Keratinocyte (primary cell): ENCODE data around the gene HSD17B14. TPM values are rescaled to one million over a fixed set of nuclear protein-coding genes. Genes with fewer than 3 reads are reported as not detected.

Experiments used
- DNase-seq: peaks from one replicate; pipeline ENCODE4 v3.0.0-alpha.2; 2011; ENCODE audit warnings: low read depth, missing footprints, low spot score
- FAIRE-seq: peaks from 2 replicates; lab custom pipeline; 2011; peaks lifted over from hg19 to GRCh38; lab: Jason Lieb, UNC
- H2AFZ ChIP-seq: 2 replicates; pipeline ENCODE4 v1.6.0; 2012; ENCODE audit warnings: low read length, control low read depth, inconsistent platforms; ENCODE audit not compliant: control insufficient read depth
- H3K27ac ChIP-seq: 2 replicates; pipeline ENCODE4 v1.5.1; 2011; ENCODE audit warnings: low read length; ENCODE audit not compliant: control insufficient read depth, insufficient read depth
- H3K27me3 ChIP-seq: 3 replicates; pipeline ENCODE4 v1.6.0; 2011; ENCODE audit warnings: low read length; ENCODE audit not compliant: control insufficient read depth, insufficient read depth; ENCODE audit errors: extremely low read depth
- H3K36me3 ChIP-seq, 2 experiments: 2 replicates in 1 of 2; 3 replicates in 1 of 2; pipeline ENCODE4 v1.5.1; 2011; ENCODE audit warnings: low read length in 2 of 2, mild to moderate bottlenecking in 1 of 2; ENCODE audit not compliant: control insufficient read depth in 2 of 2, insufficient read depth in 2 of 2; ENCODE audit errors: extremely low read depth in 1 of 2
- H3K4me1 ChIP-seq: 3 replicates; pipeline ENCODE4 v1.5.1; 2011; ENCODE audit warnings: low read length; ENCODE audit not compliant: control insufficient read depth, insufficient read depth; ENCODE audit errors: extremely low read depth
- H3K4me2 ChIP-seq: 3 replicates; pipeline ENCODE4 v1.6.0; 2011; ENCODE audit warnings: low read depth, low read length; ENCODE audit not compliant: control insufficient read depth, insufficient read depth; ENCODE audit errors: extremely low read depth
- H3K4me3 ChIP-seq, 3 experiments: fragments of 200-600 bp in 1 of 3; sonication (generic) in 1 of 3; 2 replicates in 2 of 3; 3 replicates in 1 of 3; pipeline ENCODE4 v1.5.1; 2011 to 2016; ENCODE audit warnings: low read length in 3 of 3, mild to moderate bottlenecking in 3 of 3, control low read depth in 2 of 3, inconsistent platforms in 1 of 3, low read depth in 1 of 3, mixed read lengths in 1 of 3, mixed run types in 1 of 3, moderate library complexity in 1 of 3; ENCODE audit not compliant: control insufficient read depth in 2 of 3, insufficient read depth in 2 of 3; ENCODE audit errors: extremely low read depth in 1 of 3
- H3K79me2 ChIP-seq: 2 replicates; pipeline ENCODE4 v1.6.0; 2012; ENCODE audit warnings: low read length; ENCODE audit not compliant: control insufficient read depth, insufficient read depth
- H3K9ac ChIP-seq: 3 replicates; pipeline ENCODE4 v1.6.0; 2011; ENCODE audit warnings: low read length; ENCODE audit not compliant: control insufficient read depth, insufficient read depth; ENCODE audit errors: extremely low read depth
- H3K9me1 ChIP-seq: 3 replicates; pipeline ENCODE4 v1.6.0; 2011; ENCODE audit warnings: low read length; ENCODE audit not compliant: control insufficient read depth, insufficient read depth; ENCODE audit errors: extremely low read depth
- H3K9me3 ChIP-seq: 2 replicates; pipeline ENCODE4 v1.5.1; 2012; ENCODE audit warnings: low read depth, low read length; ENCODE audit not compliant: control insufficient read depth
- H4K20me1 ChIP-seq: 3 replicates; pipeline ENCODE4 v1.6.0; 2011; ENCODE audit warnings: low read length; ENCODE audit not compliant: control insufficient read depth, insufficient read depth; ENCODE audit errors: extremely low read depth
- EZH2 ChIP-seq: IDR thresholded peaks from one replicate; pipeline ENCODE4 v1.6.1; 2012; ENCODE audit warnings: inconsistent platforms, mild to moderate bottlenecking, low read length, moderate library complexity
- dilution Hi-C: fragments of 300-500 bp; cut with MboI; formaldehyde crosslinking; loops from one replicate; pipeline ENCODE4 v1.7.0; 2020; ENCODE audit warnings: low sequenced_read_pairs; ENCODE audit not compliant: extremely low pct_ligation_motif_present
- polyA plus RNA-seq, 5 experiments: library from polyadenylated mRNA; depleted of rRNA in 3 of 5; stranded (reverse) in 3 of 5; stranded (forward) in 1 of 5; unstranded in 1 of 5; fragments of >200 nt; gene quantifications; 1 replicate in 1 of 5; 2 replicates in 3 of 5; 3 replicates in 1 of 5; pipeline versions ENCODE4 v1.2.1 to v1.2.3, GENCODE V29; 2011 to 2012; ENCODE audit warnings: missing spikeins in 2 of 5, low read depth in 1 of 5, low replicate concordance in 1 of 5
- TF ChIP-seq, protein P1 (sequence below), 3 experiments: IDR thresholded peaks in 1 of 3; conservative IDR thresholded peaks in 1 of 3; optimal IDR thresholded peaks in 1 of 3; 2 replicates in 2 of 3; 3 replicates in 1 of 3; pipeline versions ENCODE3 to v1.5.1; 2011; ENCODE audit warnings: low read length in 3 of 3, mild to moderate bottlenecking in 3 of 3, moderate library complexity in 2 of 3, control low read depth in 1 of 3, inconsistent platforms in 1 of 3; ENCODE audit not compliant: insufficient read depth in 2 of 3; ENCODE audit errors: extremely low read depth in 1 of 3

The HSD17B14 gene
- polyA plus RNA-seq, 1 donor (not counting 4 experiments of a cell fraction or from before 2014, with no cell fraction given): 0.92 TPM

DNA sequence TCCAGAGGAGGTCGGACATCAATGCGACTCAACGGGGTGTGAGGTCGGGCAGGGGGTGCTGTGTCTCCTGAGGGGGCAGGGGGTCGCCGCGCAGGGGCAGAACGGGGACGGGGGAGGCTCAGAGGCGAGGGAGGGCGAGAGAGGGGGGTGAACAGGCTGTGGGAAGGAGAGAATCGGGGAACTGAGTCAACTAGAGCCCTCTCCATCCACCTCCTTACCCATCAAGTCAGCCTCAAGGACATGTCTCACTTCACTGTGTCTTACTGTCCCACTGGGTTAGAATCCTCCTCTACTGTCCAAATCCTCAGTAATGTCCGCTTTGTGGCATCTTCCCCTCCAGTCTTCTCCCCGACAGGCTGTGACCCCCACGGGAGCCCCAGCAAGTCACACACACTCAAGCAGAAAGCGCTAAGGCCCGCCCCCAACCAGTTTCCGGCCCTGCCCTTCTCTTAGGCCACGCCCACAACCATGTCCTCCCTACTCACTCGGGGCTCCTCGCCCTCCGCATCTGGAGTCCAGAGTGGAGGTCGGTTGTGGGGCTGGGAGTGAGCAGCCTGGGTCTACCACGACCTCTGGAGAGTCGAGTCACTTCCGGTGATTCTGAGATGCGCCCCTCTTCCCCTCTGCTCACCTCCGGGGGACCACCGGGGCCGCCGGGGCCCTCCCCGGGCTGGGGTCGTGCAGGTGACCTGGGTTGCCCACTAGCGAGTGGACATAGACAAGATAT is 22.9 kb upstream of the HSD17B14 start:
- dilution Hi-C loops: no loop called here
- Histone ChIP-seq H3K9ac (no peak overlapping the region), H3K4me2 (no peak overlapping the region), H4K20me1 (no peaks in the 10 kb centered on the region), H3K9me3 (no peaks in the 10 kb centered on the region), H3K4me3 (no peak overlapping the region), H3K79me2 (no peaks in the 10 kb centered on the region), H2AFZ (no peak overlapping the region), H3K27me3 (no peaks in the 10 kb centered on the region), H3K36me3 (no peaks in the 10 kb centered on the region), H3K4me1 (no peaks in the 10 kb centered on the region), H3K9me1 (no peaks in the 10 kb centered on the region), H3K27ac (no peak overlapping the region)
- TF ChIP-seq, protein P1, sequence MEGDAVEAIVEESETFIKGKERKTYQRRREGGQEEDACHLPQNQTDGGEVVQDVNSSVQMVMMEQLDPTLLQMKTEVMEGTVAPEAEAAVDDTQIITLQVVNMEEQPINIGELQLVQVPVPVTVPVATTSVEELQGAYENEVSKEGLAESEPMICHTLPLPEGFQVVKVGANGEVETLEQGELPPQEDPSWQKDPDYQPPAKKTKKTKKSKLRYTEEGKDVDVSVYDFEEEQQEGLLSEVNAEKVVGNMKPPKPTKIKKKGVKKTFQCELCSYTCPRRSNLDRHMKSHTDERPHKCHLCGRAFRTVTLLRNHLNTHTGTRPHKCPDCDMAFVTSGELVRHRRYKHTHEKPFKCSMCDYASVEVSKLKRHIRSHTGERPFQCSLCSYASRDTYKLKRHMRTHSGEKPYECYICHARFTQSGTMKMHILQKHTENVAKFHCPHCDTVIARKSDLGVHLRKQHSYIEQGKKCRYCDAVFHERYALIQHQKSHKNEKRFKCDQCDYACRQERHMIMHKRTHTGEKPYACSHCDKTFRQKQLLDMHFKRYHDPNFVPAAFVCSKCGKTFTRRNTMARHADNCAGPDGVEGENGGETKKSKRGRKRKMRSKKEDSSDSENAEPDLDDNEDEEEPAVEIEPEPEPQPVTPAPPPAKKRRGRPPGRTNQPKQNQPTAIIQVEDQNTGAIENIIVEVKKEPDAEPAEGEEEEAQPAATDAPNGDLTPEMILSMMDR (optimal IDR thresholded peaks at IDR 0.05 in 1 of 3, IDR thresholded peaks at IDR 0.05 in 1 of 3, conservative IDR thresholded peaks at IDR 0.05 in 1 of 3; ENCODE audit: extremely low read depth in 1 of 3, insufficient read depth in 2 of 3, low read length in 3 of 3): no peak
- no peak for TF ChIP-seq EZH2
- DNase-seq: no peak
- no peak for FAIRE-seq

DNA sequence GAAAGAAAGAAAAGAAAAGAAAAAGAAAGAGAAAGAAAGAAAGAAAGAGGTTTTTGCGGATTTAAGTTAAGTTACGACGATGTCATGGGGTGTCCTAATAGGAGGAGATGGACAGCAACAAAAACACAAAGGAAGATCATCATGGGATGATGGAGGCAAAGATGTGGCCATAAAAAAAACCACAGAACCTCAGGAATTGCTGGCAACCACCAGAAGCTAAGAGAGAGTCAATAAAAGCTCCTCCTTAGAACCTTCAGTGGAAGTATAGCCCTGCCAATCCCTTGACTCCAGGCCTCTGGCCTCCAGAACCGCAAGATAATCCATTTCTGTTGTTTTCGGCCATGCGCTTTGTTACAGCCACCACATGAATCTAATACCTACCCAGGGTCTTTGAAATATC is 20.6 kb upstream of the HSD17B14 start:
- Histone ChIP-seq H3K9me3 (no peaks in the 10 kb centered on the region), H3K4me1 (no peaks in the 10 kb centered on the region), H2AFZ (no peak overlapping the region), H3K4me3 (no peak overlapping the region), H3K9me1 (no peaks in the 10 kb centered on the region), H3K79me2 (no peaks in the 10 kb centered on the region), H3K36me3 (no peaks in the 10 kb centered on the region), H3K9ac (no peak overlapping the region), H3K27me3 (no peaks in the 10 kb centered on the region), H3K4me2 (no peak overlapping the region), H3K27ac (no peak overlapping the region), H4K20me1 (no peaks in the 10 kb centered on the region)
- TF ChIP-seq, protein P1 (optimal IDR thresholded peaks at IDR 0.05 in 1 of 3, IDR thresholded peaks at IDR 0.05 in 1 of 3, conservative IDR thresholded peaks at IDR 0.05 in 1 of 3; ENCODE audit: extremely low read depth in 1 of 3, insufficient read depth in 2 of 3, low read length in 3 of 3): no peak
- no peak for TF ChIP-seq EZH2
- dilution Hi-C loops: no loop called here
- FAIRE-seq (no peak), DNase-seq (no peak)
